Measurements from ENCODE around the gene GARIN5A. TPM values are rescaled to one million over a fixed set of nuclear protein-coding genes. Genes with fewer than 3 reads are reported as not detected.

GARIN5A gene
- total and polyA plus RNA-seq, 2 experiments from 2014 or later, result 13.3 to 25.0 TPM

GRCh38 chr19:50501186-50501567 is 24.5 kb upstream of the GARIN5A start (continued):
- TF ChIP-seq, protein P1, sequence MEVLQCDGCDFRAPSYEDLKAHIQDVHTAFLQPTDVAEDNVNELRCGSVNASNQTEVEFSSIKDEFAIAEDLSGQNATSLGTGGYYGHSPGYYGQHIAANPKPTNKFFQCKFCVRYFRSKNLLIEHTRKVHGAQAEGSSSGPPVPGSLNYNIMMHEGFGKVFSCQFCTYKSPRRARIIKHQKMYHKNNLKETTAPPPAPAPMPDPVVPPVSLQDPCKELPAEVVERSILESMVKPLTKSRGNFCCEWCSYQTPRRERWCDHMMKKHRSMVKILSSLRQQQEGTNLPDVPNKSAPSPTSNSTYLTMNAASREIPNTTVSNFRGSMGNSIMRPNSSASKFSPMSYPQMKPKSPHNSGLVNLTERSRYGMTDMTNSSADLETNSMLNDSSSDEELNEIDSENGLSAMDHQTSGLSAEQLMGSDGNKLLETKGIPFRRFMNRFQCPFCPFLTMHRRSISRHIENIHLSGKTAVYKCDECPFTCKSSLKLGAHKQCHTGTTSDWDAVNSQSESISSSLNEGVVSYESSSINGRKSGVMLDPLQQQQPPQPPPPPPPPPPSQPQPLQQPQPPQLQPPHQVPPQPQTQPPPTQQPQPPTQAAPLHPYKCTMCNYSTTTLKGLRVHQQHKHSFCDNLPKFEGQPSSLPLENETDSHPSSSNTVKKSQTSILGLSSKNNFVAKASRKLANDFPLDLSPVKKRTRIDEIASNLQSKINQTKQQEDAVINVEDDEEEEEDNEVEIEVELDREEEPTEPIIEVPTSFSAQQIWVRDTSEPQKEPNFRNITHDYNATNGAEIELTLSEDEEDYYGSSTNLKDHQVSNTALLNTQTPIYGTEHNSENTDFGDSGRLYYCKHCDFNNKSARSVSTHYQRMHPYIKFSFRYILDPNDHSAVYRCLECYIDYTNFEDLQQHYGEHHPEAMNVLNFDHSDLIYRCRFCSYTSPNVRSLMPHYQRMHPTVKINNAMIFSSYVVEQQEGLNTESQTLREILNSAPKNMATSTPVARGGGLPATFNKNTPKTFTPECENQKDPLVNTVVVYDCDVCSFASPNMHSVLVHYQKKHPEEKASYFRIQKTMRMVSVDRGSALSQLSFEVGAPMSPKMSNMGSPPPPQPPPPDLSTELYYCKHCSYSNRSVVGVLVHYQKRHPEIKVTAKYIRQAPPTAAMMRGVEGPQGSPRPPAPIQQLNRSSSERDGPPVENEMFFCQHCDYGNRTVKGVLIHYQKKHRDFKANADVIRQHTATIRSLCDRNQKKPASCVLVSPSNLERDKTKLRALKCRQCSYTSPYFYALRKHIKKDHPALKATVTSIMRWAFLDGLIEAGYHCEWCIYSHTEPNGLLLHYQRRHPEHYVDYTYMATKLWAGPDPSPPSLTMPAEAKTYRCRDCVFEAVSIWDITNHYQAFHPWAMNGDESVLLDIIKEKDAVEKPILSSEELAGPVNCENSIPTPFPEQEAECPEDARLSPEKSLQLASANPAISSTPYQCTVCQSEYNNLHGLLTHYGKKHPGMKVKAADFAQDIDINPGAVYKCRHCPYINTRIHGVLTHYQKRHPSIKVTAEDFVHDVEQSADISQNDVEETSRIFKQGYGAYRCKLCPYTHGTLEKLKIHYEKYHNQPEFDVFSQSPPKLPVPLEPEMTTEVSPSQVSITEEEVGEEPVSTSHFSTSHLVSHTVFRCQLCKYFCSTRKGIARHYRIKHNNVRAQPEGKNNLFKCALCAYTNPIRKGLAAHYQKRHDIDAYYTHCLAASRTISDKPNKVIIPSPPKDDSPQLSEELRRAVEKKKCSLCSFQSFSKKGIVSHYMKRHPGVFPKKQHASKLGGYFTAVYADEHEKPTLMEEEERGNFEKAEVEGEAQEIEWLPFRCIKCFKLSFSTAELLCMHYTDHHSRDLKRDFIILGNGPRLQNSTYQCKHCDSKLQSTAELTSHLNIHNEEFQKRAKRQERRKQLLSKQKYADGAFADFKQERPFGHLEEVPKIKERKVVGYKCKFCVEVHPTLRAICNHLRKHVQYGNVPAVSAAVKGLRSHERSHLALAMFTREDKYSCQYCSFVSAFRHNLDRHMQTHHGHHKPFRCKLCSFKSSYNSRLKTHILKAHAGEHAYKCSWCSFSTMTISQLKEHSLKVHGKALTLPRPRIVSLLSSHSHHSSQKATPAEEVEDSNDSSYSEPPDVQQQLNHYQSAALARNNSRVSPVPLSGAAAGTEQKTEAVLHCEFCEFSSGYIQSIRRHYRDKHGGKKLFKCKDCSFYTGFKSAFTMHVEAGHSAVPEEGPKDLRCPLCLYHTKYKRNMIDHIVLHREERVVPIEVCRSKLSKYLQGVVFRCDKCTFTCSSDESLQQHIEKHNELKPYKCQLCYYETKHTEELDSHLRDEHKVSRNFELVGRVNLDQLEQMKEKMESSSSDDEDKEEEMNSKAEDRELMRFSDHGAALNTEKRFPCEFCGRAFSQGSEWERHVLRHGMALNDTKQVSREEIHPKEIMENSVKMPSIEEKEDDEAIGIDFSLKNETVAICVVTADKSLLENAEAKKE (CRISPR knock-in tag; IDR thresholded peaks at IDR 0.05), result no peak
- TF ChIP-seq ZNF331 (CRISPR knock-in tag; IDR thresholded peaks at IDR 0.05; ENCODE audit: low read depth) (no peak), STAT1 (IDR thresholded peaks at IDR 0.05; ENCODE audit: unreplicated experiment) (no peak)

- H3K4me3 ChIP-seq, result peak overlapping the region; percentile 53; the same call in 1 of the 2 replicates
- ATAC-seq, result no peak
- TF ChIP-seq, protein P2, sequence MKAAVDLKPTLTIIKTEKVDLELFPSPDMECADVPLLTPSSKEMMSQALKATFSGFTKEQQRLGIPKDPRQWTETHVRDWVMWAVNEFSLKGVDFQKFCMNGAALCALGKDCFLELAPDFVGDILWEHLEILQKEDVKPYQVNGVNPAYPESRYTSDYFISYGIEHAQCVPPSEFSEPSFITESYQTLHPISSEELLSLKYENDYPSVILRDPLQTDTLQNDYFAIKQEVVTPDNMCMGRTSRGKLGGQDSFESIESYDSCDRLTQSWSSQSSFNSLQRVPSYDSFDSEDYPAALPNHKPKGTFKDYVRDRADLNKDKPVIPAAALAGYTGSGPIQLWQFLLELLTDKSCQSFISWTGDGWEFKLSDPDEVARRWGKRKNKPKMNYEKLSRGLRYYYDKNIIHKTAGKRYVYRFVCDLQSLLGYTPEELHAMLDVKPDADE (IDR thresholded peaks at IDR 0.05), result no peak
- TF ChIP-seq STAT1 (IDR thresholded peaks at IDR 0.05; ENCODE audit: unreplicated experiment) (no peak), ZNF331 (CRISPR knock-in tag; IDR thresholded peaks at IDR 0.05; ENCODE audit: low read depth) (no peak)
- TF ChIP-seq, protein P1 (CRISPR knock-in tag; IDR thresholded peaks at IDR 0.05), result no peak
- TF ChIP-seq, protein P3, sequence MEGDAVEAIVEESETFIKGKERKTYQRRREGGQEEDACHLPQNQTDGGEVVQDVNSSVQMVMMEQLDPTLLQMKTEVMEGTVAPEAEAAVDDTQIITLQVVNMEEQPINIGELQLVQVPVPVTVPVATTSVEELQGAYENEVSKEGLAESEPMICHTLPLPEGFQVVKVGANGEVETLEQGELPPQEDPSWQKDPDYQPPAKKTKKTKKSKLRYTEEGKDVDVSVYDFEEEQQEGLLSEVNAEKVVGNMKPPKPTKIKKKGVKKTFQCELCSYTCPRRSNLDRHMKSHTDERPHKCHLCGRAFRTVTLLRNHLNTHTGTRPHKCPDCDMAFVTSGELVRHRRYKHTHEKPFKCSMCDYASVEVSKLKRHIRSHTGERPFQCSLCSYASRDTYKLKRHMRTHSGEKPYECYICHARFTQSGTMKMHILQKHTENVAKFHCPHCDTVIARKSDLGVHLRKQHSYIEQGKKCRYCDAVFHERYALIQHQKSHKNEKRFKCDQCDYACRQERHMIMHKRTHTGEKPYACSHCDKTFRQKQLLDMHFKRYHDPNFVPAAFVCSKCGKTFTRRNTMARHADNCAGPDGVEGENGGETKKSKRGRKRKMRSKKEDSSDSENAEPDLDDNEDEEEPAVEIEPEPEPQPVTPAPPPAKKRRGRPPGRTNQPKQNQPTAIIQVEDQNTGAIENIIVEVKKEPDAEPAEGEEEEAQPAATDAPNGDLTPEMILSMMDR (conservative IDR thresholded peaks at IDR 0.05; ENCODE audit: low read depth in 2 of 2), result no peak
Measured at GRCh38 chr19:50500753-50501151, 24.1 kb upstream of the GARIN5A start.

More at GRCh38 chr19:50500753-50501151, 24.1 kb upstream of the GARIN5A start:
- DNase-seq (ENCODE audit: low spot score), result no peak
- H3K4me3 Mint-ChIP-seq, result no peak overlapping the region
- peaks cover 11% of the 10 kb centered on the region for H3K27me3 Mint-ChIP-seq (ENCODE audit: insufficient read depth, low read depth, poor library complexity)
- Histone ChIP-seq H3K79me2 (replicated peaks; ENCODE audit: insufficient read depth) (no peaks in the 10 kb centered on the region), H2AFZ (no peak overlapping the region), H3K27ac (ENCODE audit: low read depth) (no peak overlapping the region), H3K27me3 (ENCODE audit: insufficient read depth) (peaks cover 49% of the 10 kb centered on the region), H3F3A (replicated peaks; ENCODE audit: low read depth) (no peaks in the 10 kb centered on the region), H3K9me2 (ENCODE audit: insufficient read depth) (no peaks in the 10 kb centered on the region), H3K4me2 (peak overlapping the region; percentile 80; the same call in 1 of the 2 replicates), H4K20me1 (replicated peaks; ENCODE audit: insufficient read depth) (no peaks in the 10 kb centered on the region), H3K36me3 (ENCODE audit: insufficient read depth) (no peaks in the 10 kb centered on the region), H3K4me1 (ENCODE audit: insufficient read depth) (peaks cover 7% of the 10 kb centered on the region; the same call in 1 of the 2 replicates)
- peaks cover 18% of the 10 kb centered on the region for H3K36me3 Mint-ChIP-seq (ENCODE audit: low read depth)
- no peaks in the 10 kb centered on the region for H3K4me1 Mint-ChIP-seq
- H3K9me3 Mint-ChIP-seq, result peaks cover 56% of the 10 kb centered on the region
- no peak overlapping the region for H3K27ac Mint-ChIP-seq
